Lower leg skin (tissue), 3 donors: Measurements from ENCODE around the gene SMIM41.

Source experiments
- CTCF ChIP-seq, 3 donors: fragments of 450-650 bp; IDR thresholded peaks; one replicate each; pipeline ENCODE4 v1.5.1; 2016; ENCODE audit warnings: antibody characterized with exemption in 3 of 3, mild to moderate bottlenecking in 3 of 3, moderate library complexity in 2 of 3
- POLR2A ChIP-seq, 2 donors: fragments of 450-650 bp; IDR thresholded peaks; one replicate each; pipeline ENCODE4 v1.6.1; 2016 to 2017; ENCODE audit warnings: antibody characterized with exemption in 2 of 2, mild to moderate bottlenecking in 1 of 2, moderate library complexity in 1 of 2

- TF ChIP-seq POLR2A (IDR thresholded peaks at IDR 0.05) (no peak), CTCF (IDR thresholded peaks at IDR 0.05) (no peak)
Observed at GRCh38 chr12:52062167-52063081, 17.1 kb upstream of the SMIM41 start.
